ENCODE data around the gene CUX1.
"Not testable (repeated sequence)": the region's sequence is repeated elsewhere in the genome, so short reads cannot be mapped to it uniquely, and the experiment has no call there.

CUX1 gene

DNA sequence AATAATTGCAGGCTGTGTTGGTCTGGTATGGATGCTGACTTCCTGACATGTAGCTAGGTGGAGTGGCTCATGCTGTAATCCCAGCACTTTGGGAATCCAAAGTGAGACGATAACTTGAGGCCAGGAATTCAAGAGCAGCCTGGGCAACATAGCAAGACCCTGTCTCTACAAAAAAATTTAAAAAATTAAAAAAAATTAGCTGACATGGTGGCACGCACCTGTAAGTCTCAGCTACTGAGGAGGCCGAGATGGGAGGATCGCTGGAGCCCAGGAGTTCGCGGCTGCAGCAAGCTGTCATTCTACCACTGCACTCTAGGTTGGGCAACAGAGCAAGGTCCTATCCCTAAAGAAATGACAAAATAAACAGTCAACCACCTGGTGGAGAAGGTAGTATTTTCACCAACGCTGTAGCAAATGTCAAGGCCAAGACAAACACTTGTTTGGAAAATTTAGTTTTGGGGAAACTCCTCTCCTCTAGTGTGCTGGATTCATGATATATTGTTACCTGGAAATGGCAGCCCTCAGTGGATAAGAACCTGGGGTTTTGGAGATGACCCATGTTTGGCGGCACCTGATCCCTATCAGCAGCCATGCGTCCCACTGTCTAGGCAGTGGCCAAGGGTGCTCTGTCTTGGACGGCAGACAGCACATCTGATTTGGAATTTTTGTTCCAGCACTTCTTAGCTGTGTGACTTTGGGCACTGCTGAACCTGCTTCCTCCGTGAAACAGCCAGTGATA is 29.5 kb downstream of the CUX1 start:
- DNase-seq (ENCODE audit: extremely low read depth in 1 of 2, low read depth in 1 of 2): no peak

DNA sequence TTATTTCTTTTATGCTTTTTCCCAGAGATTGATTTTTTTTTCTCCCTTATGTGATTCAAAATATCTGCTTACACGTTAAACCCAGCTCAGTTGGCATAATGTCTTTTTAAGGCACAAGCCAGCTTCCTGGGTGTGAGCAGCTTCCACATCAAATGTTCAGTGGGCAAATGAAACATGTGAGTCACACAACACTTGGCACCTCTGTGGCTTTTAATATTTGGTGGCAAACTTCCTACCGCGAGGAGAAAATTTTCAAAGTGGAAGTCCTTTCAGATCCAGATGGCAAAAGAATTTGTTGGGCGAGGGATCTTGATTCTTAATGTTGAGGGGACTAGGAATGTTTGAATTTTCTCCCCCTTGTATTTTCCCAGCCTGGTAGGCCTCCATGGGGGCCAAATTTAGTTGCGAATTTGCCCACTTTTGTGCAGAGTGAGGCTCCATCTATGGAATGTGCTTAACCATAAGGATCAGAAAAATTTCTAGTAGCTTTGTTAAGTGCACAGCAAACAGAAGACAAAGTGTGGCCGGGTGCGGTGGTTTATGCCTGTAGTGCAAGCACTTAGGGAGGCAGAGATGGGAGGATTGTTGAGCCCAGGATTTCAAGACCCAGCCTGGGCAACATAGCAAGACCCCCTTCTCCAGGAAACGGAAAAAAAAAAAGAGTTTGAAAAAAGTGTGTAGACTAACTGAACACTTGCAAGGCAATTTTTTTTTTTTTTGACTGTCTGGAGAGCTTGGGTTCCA is 31.0 kb downstream of the CUX1 start:
- DNase-seq (ENCODE audit: extremely low read depth in 1 of 2, low read depth in 1 of 2): no peak

DNA sequence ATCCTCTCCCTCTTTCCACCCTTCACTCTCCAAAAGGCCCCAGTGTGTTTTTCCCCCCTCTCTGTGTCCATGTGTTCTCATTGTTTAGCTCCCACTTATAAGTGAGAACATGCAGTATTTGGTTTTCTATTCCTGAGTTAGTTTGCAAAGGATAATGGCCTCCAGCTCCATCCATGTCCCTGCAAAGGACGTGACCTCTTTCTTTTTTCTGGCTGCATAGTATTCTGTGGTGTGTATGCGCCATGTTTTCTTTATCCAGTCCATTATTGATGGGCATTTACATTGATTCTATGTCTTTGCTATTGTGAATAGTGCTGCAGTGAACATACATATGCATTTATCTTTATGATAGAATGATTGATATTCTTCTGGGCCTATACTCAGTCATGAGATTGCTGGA is 31.9 kb downstream of the CUX1 start:
- DNase-seq (ENCODE audit: extremely low read depth in 1 of 2, low read depth in 1 of 2): not testable (repeated sequence)

DNA sequence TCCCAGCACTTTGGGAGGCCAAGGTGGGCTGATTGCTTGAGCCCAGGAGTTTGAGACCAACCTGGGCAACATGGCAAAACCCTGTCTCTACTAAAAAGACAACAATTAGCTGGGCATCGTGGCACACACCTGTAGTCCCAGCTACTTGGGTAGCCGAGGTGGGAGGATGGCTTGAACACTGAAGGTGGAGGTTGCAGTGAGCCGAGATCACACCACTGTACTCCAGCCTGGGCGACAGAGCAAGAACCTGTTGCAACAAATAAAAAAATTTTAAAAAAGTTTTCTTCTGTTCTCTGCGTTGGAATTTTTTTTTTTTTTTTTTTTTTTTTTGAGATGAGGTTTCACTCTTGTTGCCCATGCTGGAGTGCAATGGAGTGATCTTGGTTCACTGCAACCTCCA is 34.9 kb downstream of the CUX1 start:
- not testable (repeated sequence) for DNase-seq (ENCODE audit: extremely low read depth in 1 of 2, low read depth in 1 of 2)

DNA sequence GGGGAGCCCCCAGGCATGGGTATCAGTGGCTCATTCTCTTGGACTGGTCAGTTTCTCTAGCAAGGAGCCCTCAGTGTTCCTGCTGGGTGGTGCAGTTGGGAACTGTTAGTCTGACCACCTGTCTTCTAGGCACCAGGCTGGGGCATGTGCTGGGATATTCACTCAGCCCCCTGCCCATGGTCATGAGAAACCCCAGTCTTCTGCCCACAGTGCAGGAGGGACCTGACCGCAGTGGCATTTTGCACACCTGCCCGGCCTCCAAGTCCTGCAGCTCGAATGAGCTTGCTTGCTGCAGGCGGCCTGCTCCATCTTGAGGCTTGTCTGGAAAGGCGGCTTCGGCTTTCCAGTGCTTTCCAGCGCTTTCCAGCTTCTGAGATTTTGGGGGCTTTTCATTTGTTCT is 36.3 kb downstream of the CUX1 start:
- DNase-seq (ENCODE audit: extremely low read depth in 1 of 2, low read depth in 1 of 2): no peak

DNA sequence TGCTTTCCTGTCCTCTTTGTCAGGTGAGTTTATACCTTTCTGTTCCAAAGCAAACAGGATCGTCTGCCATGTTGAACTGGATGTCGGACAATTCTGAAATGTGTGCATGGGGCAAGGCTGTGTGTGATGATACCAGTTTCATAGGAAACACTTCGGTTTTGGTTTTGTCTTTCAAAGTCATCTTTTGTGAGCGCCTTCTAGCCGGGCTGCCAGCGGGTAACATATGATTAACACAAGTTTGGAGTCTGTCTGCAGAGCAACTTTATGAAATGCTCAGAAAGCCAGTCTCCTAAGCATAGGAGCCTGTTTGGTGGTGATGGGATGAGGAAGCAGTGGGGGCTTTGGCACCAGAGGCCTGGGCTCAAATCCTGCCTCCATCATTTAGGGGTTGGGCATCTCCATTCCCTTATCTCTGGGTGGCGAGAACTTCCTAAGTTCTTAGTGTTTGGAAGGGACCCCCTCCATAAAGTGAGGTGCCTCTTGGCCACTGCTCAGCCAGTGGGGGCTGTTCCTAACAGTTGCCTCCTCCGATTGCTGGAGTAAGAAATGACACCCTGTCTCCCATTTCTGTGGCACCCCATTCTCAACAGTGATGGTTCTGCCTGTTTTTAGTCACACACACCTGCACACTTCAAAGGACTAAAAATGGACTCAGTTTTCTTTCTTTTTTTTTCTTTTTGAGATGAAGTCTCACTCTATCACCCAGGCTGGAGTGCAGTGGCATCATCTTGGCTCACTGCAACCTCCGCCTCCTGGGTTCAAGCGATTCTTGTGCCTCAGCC is 36.8 kb downstream of the CUX1 start:
- DNase-seq (ENCODE audit: extremely low read depth in 1 of 2, low read depth in 1 of 2): no peak

DNA sequence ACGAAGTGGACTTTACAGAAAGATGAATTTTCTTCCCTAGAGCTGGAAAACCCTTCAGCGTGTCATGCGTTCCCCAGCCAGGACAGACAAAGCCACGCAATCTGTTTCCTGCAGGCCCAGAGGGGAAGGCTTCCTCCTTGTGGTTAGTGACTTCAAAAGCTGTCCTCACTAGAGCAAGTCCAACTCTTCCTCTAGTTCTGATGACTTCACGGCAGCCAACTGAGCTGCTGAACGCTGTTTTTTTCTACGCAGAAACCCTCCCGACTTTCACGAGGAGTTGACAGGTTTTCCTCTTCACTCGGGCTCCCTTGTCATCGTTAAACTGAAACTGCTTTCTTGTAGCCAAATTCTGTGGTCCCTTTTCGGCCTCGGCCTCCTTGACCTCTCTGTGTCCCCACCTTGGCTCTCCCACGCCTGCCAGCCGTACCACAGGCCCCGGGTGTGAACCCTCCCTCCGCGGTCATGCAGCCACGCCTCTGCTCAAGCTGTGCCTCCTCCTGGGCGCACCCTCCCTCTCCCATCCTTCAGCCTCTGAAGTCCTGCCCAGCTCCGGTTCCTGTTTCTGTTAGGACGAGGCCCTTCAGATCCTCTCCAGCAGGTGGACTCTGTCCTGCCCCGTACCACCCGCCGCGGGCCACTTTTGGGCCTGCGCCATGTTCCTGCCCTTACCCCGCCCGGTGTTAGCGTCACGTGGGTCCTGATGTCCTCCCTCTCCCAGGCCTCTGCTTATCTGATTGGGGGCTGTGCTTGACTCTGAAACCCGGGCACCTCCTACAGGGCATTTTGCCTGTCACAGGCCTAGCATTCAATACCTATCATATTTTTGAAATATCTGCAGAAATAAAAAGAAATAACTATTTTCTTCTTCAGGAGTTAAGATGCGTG is 39.3 kb downstream of the CUX1 start:
- peak; percentile 65 to 79 for DNase-seq (ENCODE audit: extremely low read depth in 1 of 2, low read depth in 1 of 2)

DNA sequence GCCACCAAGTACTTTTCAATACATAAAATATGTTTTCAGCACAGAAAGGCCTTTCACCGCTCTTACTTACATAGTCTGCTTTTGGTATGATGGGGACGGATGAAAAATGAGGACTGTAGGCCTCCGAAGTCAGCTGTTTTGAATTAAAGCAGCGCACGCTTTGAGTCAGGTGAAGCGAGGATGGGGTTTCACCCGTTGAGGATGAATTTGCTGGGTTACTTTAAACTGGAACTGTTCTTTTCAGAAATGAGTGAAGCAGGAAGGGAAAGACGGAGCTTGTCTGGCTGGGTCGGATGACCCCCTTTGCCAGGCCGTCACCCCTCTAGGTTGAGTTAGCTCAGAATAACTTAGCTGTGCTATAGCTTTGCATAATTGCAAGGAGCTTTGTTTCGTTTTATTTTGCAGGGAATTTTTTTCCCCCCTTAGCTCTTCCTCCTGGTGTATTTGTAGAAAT is 40.0 kb downstream of the CUX1 start:
- DNase-seq (ENCODE audit: extremely low read depth in 1 of 2, low read depth in 1 of 2): no peak

DNA sequence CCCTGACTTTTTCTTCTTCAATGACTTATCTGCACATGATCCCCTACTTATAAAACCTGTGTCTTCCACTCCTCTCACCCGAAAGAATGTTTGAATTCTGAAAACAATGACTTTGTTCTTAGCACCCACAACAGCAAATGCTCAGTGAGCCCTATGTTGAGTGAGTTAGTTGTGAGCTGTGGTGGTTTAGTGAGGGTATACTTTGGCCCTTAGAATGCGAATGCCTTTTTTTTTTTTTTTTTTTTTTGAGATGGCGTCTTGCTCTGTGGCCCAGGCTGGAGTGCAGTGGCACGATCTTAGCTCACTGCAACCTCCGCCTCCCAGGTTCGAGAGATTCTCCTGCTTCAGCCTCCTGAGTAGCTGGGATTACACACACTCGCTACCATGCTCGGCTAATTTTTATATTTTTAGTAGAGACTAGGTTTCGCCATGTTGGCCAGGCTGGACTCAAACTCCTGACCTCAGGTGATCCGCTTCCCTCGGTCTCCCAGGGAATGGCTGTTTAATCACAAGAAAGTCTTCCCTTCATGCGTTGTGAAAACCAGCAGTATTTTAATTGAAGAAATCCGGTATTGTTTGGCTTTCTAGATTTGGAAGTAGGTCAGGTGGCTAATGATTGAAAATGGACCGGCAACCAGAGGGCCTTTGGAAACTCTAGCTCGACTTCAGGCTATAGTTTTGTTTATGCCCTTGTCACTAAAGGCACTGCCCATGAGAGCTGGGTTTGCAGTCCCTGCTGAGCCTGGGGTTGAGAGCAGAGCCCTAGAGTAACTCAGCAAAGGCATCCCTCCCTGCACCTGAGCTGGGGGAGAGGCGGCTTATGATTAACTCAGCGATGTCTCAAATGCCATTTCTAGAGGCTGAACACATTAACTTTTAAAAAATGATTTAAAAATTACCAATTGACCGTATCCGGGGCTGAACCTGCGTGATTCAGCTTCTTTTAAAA is 41.3 kb downstream of the CUX1 start:
- no peak for DNase-seq (ENCODE audit: extremely low read depth in 1 of 2, low read depth in 1 of 2)

DNA sequence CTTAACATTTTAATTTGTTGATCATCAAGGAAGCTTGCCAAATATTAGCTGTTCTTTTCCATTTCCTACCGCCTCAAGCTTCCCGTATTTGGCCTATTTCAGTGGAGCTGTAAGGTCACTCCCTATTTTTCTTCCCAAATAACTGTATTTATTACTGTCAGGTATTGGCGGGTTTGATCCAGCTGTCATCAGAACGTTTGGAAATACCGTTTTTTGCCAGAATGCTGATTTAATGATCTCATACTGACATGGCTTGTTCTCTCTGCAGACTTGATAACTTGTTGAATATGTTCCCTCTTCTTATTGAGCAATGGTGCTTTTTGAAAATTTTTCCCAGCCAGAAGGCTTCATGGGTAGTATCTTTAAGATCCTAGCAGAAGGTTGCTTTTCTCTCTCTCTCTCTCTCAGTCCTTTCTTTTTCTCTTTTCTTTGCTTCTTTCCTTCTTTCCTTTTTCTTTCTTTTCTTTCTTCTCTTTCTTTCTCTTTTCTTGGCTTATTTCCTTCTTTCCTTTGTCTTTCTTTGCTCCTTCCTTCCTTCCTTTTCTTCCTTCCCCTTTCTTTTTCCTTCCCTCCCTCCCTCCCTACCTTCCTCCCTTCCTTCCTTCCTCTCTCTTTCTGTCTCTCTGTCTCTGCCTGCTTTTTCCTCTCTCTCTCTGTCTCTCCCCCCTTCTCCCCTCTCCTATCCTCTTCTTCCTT is 42.1 kb downstream of the CUX1 start:
- DNase-seq (ENCODE audit: extremely low read depth in 1 of 2, low read depth in 1 of 2): no peak

DNA sequence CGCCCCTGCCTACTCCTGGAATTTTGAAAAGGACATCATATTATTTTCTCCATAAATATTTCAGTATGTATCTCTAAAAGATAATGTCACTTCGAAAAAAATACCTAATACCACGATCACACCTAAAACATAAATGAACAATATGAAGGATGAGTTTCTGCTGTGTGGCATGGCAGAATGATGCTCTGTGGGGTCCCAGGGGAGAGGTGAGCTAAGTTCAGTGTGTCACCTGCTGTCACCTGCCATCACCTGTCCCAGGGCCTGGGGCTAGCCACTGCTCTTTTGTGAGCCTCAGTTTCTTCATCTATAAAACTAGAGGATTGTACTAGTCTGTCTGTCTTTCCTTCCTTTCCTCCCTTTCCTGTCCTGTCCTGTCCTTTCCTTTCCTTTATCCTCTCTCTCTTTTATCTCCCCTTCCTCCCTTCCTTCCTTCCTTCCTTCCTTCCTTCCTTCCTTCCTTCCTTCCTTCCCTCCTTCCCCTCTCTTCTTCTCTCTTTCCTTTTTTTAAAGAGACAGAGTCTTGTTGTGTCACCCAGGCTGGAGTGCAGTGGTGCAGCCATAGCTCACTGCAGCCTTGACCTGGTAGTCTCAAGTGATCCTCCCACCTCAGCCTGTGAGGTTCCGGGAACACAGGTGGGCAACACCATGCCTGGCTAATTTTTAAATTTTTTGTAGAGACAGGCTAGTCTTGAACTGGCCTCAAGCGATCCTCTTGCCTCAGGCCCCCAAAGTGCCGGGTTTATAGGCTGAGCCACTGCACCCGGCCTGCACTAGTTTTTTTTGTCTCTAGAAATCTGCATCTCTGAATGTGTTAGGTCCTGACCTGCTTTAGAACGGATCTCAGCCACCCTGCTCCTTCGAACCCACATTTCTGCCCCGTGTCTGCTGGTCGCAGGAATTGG is 43.1 kb downstream of the CUX1 start:
- DNase-seq (ENCODE audit: extremely low read depth in 1 of 2, low read depth in 1 of 2): no peak

DNA sequence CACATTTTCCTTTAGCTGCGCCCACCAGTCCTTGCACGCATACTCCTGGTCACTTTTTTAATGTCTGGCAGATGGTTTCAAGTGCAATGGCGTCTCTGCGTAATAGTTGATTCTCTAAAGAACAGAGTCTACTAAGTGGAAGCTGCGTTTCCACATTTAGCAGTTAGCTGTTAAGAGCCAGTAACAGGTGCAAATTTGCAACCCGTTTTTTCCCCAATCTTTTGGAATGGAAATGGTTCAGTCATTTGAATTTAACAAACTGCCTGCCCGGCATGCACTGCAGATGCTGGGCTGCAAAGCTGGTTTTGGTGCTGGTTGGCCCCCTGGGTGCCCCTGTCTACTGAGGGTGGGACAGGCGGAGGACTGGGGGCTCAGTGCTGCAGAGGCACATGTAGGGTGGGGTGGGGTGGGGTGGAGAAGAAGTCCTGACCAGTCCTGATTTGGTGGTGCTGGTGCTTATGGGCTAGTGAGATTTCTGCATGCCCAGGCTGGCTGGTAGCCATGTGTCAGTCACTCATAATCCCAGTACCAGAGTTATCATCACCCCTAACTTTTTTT is 43.9 kb downstream of the CUX1 start:
- no peak for DNase-seq (ENCODE audit: extremely low read depth in 1 of 2, low read depth in 1 of 2)

DNA sequence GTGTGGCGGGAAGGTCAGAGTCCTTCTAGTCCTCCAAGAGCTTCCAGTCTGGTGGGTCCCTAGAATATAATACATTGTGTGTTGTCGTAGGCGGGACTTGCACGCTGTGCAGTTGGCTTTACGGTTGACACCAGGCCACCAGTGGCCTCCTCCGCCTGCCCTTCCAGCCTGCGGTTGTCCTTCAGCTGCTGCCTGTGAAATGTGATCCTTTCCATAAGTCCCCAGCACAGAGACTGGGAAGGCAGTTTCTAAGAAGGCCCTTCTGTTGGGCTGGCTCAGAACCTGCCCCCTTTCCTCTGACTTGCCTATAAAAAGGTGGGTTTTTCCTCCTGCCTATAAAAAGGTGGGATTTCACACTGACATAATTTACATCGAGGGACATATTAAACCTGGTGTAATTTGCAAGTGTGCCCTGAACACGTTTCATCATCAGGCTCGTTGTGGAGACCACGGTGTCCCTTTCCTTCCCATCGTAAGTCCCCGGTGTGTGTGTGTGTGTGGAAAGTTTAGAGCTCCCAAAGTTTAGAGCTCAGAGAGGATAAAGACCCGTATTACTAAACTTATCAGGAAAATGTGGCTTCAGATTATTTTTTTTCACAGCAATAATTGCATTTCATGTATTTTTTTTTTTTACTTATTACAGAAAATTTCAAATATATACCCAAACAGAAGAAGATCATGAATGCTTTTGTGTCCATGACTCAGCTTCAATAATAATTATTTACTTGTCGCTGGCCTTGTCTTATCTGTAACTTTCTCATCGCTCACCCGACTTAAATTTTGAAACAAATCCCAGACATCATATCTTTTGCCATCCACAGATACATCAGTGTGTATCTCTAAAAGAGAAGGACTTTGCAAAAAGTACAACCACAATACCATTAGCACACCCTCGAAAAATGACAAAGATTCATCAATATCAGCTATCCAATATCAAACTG is 45.1 kb downstream of the CUX1 start:
- DNase-seq (ENCODE audit: extremely low read depth in 1 of 2, low read depth in 1 of 2): no peak

DNA sequence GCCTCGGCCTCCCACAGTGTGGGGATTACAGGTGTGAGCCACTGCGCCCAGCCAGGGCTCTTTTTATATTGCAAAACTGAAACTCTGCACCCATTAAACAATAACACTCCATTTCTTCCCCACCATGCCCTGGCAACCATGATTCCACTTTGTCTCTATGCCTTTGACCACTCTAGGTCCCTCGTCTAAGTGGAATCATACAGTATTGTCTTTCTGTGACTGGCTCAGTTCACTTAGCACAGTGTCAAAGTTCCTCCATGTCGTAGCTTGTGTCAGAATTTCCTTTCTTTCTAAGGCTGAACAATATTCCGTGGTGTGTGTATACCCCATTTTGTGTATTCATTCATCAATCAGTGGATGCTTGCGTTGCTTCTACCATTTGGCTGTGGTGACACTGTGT is 46.2 kb downstream of the CUX1 start:
- no peak for DNase-seq (ENCODE audit: extremely low read depth in 1 of 2, low read depth in 1 of 2)

DNA sequence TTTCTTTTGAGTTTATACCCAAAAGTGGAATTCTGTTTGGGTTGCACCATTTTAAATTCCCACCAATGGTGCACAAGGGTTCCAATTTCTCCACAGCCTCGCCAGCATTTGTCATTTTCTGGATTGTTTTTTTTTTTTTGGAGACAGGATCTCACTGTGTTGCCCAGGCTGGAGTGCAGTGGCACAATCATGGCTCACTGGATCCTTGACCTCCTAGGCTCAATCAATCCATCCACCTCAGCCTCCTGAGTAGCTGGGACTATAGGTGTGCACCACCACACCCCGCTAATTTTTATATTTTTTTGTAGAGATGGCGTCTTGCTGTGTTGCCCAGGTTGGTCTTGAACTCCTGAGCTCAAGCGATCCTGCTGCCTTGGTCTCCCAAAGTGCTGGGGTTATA is 46.6 kb downstream of the CUX1 start:
- no peak for DNase-seq (ENCODE audit: extremely low read depth in 1 of 2, low read depth in 1 of 2)

DNA sequence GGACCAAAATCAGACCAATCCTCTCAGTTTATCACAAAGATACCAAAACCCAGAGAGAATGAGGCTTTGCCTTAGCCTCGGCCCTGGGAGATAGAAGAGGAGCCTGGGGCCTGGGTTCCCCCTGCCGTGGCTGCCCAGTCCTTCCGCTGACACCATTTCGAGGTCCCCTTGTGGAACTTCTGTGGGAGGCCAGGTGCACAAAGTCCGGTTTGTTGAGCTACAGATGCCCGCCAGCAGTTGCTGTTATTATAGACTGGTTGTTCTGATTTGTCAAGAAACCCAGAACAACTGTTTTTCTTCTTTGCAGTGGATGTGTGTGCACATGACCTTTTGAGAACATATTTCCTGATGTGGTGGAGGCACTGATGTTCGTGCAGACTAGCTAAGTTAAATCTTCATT is 47.6 kb downstream of the CUX1 start:
- no peak for DNase-seq (ENCODE audit: extremely low read depth in 1 of 2, low read depth in 1 of 2)

DNA sequence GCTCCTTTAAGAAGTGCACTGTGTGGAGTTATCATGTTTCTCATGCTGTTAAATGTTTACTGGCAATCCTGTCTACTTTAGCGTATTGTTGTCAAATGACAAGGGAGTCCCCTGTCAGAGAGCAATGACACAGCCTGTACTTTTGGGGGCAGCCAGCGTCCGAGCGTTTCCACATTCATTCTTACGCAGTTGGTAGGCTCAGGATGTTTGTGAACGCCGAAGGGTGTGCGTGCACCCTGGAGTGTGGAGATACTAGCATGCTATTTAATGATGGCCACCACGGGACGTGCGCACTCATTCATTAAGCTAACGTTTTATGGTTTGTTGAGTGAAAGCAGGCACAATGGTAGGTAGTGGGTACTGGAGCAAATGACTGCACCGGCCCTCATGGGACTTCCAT is 48.0 kb downstream of the CUX1 start:
- no peak for DNase-seq (ENCODE audit: extremely low read depth in 1 of 2, low read depth in 1 of 2)

Data from stimulated activated CD8-positive, alpha-beta memory T cell treated with anti-CD3 and anti-CD28 coated beads, Interleukin-7, amount 100 ng/mL, for 48 hours (primary cell).